Measurements from ENCODE around the gene REXO5.

The REXO5 gene

DNA sequence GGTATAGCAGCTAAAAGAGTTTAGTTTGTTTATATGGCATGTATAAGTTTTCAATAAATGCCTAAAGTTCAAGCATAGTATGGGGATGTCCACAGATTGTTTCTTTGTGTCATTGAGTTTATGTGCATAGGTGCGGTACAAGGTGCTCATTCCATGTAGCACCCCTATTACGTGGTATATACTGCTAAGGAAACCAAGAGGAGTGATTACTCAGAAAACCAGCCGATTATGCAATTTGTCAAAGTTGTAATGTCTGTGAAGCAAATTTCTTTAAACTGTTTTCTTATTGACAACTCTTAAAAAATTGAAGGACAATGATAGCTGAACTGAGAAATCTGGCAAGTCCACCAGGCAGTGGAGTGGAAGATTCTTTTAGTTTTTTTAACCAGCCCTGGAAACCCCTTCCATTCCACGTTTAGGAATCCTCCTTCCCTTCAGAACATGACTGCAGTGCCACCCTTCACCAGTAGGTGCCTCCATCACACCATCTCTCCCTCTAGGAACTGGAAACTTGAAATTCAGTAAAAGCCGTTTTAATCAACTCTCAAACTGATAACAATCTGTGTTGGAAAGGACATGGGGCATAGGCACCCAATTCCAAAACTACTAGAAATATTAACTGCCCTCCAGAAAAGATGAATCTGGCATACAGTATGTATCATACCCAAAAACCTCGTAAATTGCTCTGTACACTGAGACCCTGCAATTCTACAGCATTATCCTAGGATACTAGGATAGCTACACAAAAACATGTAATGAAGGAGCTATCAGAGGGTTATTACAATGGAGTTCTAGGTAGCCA is 43.5 kb downstream of the REXO5 start (continued):
- TF ChIP-seq, protein P1, sequence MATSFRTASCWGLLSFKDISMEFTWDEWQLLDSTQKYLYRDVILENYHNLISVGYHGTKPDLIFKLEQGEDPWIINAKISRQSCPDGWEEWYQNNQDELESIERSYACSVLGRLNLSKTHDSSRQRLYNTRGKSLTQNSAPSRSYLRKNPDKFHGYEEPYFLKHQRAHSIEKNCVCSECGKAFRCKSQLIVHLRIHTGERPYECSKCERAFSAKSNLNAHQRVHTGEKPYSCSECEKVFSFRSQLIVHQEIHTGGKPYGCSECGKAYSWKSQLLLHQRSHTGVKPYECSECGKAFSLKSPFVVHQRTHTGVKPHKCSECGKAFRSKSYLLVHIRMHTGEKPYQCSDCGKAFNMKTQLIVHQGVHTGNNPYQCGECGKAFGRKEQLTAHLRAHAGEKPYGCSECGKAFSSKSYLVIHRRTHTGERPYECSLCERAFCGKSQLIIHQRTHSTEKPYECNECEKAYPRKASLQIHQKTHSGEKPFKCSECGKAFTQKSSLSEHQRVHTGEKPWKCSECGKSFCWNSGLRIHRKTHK (tag by site-specific recombination; IDR thresholded peaks at IDR 0.05), result no peak
- TF ChIP-seq, protein P2, sequence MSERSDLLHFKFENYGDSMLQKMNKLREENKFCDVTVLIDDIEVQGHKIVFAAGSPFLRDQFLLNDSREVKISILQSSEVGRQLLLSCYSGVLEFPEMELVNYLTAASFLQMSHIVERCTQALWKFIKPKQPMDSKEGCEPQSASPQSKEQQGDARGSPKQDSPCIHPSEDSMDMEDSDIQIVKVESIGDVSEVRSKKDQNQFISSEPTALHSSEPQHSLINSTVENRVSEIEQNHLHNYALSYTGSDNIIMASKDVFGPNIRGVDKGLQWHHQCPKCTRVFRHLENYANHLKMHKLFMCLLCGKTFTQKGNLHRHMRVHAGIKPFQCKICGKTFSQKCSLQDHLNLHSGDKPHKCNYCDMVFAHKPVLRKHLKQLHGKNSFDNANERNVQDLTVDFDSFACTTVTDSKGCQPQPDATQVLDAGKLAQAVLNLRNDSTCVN (tag by site-specific recombination; optimal IDR thresholded peaks at IDR 0.05), result no peak
- TF ChIP-seq ZBTB17 (tag by site-specific recombination; IDR thresholded peaks at IDR 0.05), result 0 out of 2 replicates have a peak, but pooled peaks have one; percentile 32
- TF ChIP-seq ZBTB21 (tag by site-specific recombination; IDR thresholded peaks at IDR 0.05), result no peak
- TF ChIP-seq GLI2 (tag by site-specific recombination; IDR thresholded peaks at IDR 0.05; ENCODE audit: borderline replicate concordance, low read depth), result no peak
- no peak for TF ChIP-seq ZNF24 (tag by site-specific recombination; IDR thresholded peaks at IDR 0.05)
- TF ChIP-seq ZNF791 (tag by site-specific recombination; IDR thresholded peaks at IDR 0.05), result no peak

DNA sequence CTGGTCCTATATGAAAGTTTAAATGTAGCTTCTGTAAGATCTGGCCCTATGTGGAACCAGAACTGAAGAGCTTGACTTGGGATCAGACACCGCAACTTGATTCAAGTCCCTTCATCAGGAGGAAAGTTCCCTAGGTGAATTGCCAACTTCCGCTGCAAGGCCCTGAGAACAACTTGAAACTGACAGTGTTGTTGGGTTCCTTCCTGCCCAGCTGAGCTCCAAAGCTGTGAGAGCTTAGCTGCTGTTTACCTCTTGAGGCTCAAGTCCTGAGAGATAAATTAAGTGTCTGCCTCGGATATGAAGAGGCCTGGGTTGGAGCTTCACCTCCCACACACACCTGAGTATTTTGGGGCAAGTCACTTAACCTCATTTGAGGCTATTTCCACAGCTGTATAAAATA is 44.7 kb downstream of the REXO5 start:
- POLR2A ChIA-PET, result interaction anchor here (0.7 kb wide), 1 partner anchor 52 kb away, joined by 3 read pairs; no protein-coding TSS in a partner anchor
- H3K27ac ChIP-seq (ENCODE audit: extremely low read depth, low read depth, low read length), result no peak overlapping the region
- CTCF ChIA-PET, result interaction anchor here (0.6 to 5.3 kb wide), 27 partner anchors 10 to 1467 kb away, joined by 3 to 44 read pairs (median 4); partner anchors contain the start of genes DCUN1D3 and LYRM1
- TF ChIP-seq KLF9 (tag by site-specific recombination; IDR thresholded peaks at IDR 0.05; ENCODE audit: low read depth) (no peak), ZNF544 (tag by site-specific recombination; IDR thresholded peaks at IDR 0.05) (no peak), ZNF629 (tag by site-specific recombination; IDR thresholded peaks at IDR 0.05) (no peak), ZNF248 (tag by site-specific recombination; IDR thresholded peaks at IDR 0.05) (no peak), ZIC2 (tag by site-specific recombination; IDR thresholded peaks at IDR 0.05) (no peak), ZNF175 (tag by site-specific recombination; IDR thresholded peaks at IDR 0.05) (no peak), ZNF558 (tag by site-specific recombination; IDR thresholded peaks at IDR 0.05) (no peak), ZFHX2 (tag by site-specific recombination; conservative IDR thresholded peaks at IDR 0.05) (no peak), MZF1 (tag by site-specific recombination; IDR thresholded peaks at IDR 0.05; ENCODE audit: borderline replicate concordance) (no peak)
- TF ChIP-seq, protein P3, sequence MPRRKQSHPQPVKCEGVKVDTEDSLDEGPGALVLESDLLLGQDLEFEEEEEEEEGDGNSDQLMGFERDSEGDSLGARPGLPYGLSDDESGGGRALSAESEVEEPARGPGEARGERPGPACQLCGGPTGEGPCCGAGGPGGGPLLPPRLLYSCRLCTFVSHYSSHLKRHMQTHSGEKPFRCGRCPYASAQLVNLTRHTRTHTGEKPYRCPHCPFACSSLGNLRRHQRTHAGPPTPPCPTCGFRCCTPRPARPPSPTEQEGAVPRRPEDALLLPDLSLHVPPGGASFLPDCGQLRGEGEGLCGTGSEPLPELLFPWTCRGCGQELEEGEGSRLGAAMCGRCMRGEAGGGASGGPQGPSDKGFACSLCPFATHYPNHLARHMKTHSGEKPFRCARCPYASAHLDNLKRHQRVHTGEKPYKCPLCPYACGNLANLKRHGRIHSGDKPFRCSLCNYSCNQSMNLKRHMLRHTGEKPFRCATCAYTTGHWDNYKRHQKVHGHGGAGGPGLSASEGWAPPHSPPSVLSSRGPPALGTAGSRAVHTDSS (tag by site-specific recombination; IDR thresholded peaks at IDR 0.05), result no peak
- TF ChIP-seq, protein P4, sequence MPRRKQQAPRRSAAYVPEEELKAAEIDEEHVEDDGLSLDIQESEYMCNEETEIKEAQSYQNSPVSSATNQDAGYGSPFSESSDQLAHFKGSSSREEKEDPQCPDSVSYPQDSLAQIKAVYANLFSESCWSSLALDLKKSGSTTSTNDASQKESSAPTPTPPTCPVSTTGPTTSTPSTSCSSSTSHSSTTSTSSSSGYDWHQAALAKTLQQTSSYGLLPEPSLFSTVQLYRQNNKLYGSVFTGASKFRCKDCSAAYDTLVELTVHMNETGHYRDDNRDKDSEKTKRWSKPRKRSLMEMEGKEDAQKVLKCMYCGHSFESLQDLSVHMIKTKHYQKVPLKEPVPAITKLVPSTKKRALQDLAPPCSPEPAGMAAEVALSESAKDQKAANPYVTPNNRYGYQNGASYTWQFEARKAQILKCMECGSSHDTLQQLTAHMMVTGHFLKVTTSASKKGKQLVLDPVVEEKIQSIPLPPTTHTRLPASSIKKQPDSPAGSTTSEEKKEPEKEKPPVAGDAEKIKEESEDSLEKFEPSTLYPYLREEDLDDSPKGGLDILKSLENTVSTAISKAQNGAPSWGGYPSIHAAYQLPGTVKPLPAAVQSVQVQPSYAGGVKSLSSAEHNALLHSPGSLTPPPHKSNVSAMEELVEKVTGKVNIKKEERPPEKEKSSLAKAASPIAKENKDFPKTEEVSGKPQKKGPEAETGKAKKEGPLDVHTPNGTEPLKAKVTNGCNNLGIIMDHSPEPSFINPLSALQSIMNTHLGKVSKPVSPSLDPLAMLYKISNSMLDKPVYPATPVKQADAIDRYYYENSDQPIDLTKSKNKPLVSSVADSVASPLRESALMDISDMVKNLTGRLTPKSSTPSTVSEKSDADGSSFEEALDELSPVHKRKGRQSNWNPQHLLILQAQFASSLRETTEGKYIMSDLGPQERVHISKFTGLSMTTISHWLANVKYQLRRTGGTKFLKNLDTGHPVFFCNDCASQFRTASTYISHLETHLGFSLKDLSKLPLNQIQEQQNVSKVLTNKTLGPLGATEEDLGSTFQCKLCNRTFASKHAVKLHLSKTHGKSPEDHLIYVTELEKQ (tag by site-specific recombination; IDR thresholded peaks at IDR 0.05; ENCODE audit: borderline replicate concordance), result no peak
- TF ChIP-seq, protein P5, sequence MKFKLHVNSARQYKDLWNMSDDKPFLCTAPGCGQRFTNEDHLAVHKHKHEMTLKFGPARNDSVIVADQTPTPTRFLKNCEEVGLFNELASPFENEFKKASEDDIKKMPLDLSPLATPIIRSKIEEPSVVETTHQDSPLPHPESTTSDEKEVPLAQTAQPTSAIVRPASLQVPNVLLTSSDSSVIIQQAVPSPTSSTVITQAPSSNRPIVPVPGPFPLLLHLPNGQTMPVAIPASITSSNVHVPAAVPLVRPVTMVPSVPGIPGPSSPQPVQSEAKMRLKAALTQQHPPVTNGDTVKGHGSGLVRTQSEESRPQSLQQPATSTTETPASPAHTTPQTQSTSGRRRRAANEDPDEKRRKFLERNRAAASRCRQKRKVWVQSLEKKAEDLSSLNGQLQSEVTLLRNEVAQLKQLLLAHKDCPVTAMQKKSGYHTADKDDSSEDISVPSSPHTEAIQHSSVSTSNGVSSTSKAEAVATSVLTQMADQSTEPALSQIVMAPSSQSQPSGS (tag by site-specific recombination; IDR thresholded peaks at IDR 0.05; ENCODE audit: low read depth), result no peak
- TF ChIP-seq, protein P6, sequence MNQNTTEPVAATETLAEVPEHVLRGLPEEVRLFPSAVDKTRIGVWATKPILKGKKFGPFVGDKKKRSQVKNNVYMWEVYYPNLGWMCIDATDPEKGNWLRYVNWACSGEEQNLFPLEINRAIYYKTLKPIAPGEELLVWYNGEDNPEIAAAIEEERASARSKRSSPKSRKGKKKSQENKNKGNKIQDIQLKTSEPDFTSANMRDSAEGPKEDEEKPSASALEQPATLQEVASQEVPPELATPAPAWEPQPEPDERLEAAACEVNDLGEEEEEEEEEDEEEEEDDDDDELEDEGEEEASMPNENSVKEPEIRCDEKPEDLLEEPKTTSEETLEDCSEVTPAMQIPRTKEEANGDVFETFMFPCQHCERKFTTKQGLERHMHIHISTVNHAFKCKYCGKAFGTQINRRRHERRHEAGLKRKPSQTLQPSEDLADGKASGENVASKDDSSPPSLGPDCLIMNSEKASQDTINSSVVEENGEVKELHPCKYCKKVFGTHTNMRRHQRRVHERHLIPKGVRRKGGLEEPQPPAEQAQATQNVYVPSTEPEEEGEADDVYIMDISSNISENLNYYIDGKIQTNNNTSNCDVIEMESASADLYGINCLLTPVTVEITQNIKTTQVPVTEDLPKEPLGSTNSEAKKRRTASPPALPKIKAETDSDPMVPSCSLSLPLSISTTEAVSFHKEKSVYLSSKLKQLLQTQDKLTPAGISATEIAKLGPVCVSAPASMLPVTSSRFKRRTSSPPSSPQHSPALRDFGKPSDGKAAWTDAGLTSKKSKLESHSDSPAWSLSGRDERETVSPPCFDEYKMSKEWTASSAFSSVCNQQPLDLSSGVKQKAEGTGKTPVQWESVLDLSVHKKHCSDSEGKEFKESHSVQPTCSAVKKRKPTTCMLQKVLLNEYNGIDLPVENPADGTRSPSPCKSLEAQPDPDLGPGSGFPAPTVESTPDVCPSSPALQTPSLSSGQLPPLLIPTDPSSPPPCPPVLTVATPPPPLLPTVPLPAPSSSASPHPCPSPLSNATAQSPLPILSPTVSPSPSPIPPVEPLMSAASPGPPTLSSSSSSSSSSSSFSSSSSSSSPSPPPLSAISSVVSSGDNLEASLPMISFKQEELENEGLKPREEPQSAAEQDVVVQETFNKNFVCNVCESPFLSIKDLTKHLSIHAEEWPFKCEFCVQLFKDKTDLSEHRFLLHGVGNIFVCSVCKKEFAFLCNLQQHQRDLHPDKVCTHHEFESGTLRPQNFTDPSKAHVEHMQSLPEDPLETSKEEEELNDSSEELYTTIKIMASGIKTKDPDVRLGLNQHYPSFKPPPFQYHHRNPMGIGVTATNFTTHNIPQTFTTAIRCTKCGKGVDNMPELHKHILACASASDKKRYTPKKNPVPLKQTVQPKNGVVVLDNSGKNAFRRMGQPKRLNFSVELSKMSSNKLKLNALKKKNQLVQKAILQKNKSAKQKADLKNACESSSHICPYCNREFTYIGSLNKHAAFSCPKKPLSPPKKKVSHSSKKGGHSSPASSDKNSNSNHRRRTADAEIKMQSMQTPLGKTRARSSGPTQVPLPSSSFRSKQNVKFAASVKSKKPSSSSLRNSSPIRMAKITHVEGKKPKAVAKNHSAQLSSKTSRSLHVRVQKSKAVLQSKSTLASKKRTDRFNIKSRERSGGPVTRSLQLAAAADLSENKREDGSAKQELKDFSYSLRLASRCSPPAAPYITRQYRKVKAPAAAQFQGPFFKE (tag by site-specific recombination; IDR thresholded peaks at IDR 0.05; ENCODE audit: borderline replicate concordance), result no peak

More for the DNA sequence above, 44.7 kb downstream of the REXO5 start:
- Histone ChIP-seq H3K36me3 (ENCODE audit: control insufficient read depth in 2 of 2, insufficient read depth in 1 of 2, low read length in 2 of 2) (peaks cover 0 to 75% of the 10 kb centered on the region in 2 experiments; a peak in 2 of 3 replicates), H3K4me3 (ENCODE audit: low read depth, low read length) (no peak overlapping the region), H3K9me3 (ENCODE audit: control insufficient read depth, insufficient read depth, low read depth, low read length) (no peaks in the 10 kb centered on the region), H3K4me1 (ENCODE audit: control insufficient read depth, insufficient read depth, low read length) (no peaks in the 10 kb centered on the region)
